ENCODE data around the gene MAP2K2. TPM values are rescaled to one million over a fixed set of nuclear protein-coding genes. Genes with fewer than 3 reads are reported as not detected.

The MAP2K2 gene
- total RNA-seq, 2 donors from 2014 or later = 104 to 145 TPM

DNA sequence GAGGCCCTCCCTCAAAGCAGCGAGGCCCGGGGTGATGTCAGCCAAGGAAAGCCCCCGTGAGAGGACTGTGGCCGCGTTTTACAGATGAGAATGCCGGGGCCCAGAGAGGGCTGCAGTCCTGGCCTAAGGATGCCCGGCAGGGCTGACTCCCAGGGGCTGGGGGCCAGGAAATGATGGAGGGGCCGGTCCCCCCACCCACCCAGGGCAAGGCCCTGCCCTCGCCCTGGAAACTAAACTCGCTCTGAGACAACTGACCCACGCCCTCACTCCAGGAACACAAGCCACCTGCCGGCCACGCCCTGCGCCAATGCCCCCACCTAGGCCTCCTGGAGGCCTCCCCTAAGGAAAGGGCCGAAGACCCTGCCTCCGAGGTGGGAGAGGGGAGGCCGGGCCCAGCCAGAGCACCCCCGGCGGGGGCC is 64.5 kb downstream of the MAP2K2 start:
- whole genome bisulfite sequencing = 43% methylated on average over 19 of the region's 19 CpGs
- peak overlapping the region; percentile 98 for H3K27ac ChIP-seq
- H3K36me3 ChIP-seq = peaks cover 5 to 6% of the 10 kb centered on the region in 2 donors
- intact Hi-C loops (cut with DNase I) = no loop called here
- H3K4me3 ChIP-seq = peak overlapping the region in 1 of 2 donors; percentile 7
- no peaks in the 10 kb centered on the region for H3K9me3 ChIP-seq
- DNase-seq (ENCODE audit: low spot score) = no peak
- H3K4me1 ChIP-seq (replicated peaks) = peaks cover 54% of the 10 kb centered on the region
- TF ChIP-seq, protein P1, sequence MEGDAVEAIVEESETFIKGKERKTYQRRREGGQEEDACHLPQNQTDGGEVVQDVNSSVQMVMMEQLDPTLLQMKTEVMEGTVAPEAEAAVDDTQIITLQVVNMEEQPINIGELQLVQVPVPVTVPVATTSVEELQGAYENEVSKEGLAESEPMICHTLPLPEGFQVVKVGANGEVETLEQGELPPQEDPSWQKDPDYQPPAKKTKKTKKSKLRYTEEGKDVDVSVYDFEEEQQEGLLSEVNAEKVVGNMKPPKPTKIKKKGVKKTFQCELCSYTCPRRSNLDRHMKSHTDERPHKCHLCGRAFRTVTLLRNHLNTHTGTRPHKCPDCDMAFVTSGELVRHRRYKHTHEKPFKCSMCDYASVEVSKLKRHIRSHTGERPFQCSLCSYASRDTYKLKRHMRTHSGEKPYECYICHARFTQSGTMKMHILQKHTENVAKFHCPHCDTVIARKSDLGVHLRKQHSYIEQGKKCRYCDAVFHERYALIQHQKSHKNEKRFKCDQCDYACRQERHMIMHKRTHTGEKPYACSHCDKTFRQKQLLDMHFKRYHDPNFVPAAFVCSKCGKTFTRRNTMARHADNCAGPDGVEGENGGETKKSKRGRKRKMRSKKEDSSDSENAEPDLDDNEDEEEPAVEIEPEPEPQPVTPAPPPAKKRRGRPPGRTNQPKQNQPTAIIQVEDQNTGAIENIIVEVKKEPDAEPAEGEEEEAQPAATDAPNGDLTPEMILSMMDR (IDR thresholded peaks at IDR 0.05) = no peak
- H3K27me3 ChIP-seq (replicated peaks; ENCODE audit: insufficient read depth) = no peaks in the 10 kb centered on the region

DNA sequence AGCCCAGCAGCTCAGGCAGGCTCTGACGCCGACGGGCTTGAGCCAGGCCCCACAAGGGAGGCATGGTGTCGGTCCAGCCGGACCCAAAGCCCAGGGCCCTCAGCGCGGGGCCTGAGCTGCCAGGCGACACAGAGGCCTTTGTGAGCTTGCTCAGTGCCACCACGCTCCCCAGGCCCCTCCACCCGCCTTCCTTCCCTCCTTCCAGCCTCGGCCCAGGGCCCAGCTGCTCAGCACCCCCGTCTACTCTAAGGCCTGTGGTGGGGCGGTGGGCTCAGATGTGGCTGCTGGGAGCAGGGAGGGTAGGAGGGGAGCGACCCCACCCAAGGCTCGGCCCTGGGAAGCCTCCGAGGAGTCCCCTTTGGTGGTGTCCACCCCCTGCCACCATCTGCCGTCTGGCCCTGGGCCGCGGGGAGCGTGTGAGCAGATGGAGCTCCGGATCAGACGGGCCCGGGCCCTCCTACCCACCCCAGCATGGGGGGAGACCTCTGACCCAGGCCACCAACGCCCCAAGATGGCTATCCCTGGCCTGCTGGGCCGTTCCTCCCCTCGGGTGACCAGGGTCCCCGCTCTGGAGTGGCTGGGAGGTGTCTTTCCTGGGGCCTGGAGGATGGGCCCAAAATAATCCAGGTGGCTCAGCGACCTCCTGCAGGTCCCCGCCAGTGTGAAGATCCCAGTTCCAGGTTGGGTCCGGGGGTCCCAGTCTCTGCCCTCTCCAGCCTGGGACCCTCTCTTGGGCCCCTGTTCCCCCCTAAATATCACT is 65.0 kb downstream of the MAP2K2 start:
- H3K36me3 ChIP-seq = peaks cover 10 to 11% of the 10 kb centered on the region in 2 donors
- no peak for DNase-seq (ENCODE audit: low spot score)
- WGBS = 46% methylated on average over 21 of the region's 30 CpGs
- intact Hi-C loops (cut with DNase I) = no loop called here
- TF ChIP-seq, protein P1 (IDR thresholded peaks at IDR 0.05) = no peak
- TF ChIP-seq POLR2A (IDR thresholded peaks at IDR 0.05) (no peak), POLR2AphosphoS5 (IDR thresholded peaks at IDR 0.05) (no peak)
- no peaks in the 10 kb centered on the region for H3K9me3 ChIP-seq
- H3K4me1 ChIP-seq (replicated peaks) = peaks cover 52% of the 10 kb centered on the region
- H3K4me3 ChIP-seq = peak overlapping the region in 1 of 2 donors; percentile 7
- peak overlapping the region; percentile 98 for H3K27ac ChIP-seq
- H3K27me3 ChIP-seq (replicated peaks; ENCODE audit: insufficient read depth) = no peaks in the 10 kb centered on the region

DNA sequence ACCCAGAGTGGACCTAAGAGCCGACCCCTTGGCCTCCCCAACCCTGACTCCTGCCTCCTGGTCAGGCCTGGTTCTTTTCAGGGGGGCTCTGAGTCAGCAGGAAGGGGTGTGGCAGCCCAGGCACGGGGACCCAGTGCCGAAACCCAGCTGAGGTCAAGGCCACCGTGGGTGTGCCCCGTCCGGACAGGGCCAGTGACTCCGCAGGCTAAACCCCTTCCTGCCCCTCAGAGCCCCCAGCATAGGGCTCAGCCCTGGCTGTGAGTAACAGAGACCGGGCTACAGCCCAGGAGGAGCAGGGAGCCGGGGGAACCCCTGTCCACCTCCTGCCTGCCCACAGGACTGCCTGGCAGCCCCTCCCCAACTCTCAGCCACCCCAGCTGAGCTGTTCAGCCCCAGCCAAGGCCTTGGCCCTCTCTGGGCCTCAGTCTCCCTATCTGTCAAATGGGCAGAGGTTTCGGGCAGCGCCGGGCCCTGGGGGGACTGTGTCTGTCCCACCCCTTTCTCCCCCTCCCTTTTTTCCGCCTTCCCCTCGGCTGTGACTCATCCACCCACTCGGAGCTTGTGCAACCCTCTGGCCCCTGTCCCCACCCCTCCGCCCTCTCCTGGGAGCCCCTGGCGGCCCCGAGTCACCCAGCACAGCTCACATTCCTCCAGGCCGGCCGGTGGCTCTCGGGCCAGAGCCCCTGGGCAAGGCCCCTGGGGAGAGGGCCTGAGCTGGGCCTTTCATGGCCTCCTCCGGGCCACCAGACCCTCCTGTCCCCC is 65.8 kb downstream of the MAP2K2 start:
- DNase-seq (ENCODE audit: low spot score) = peak; percentile 51
- 44% methylated on average over 22 of the region's 22 CpGs for WGBS
- Histone ChIP-seq H3K4me1 (replicated peaks) (peaks cover 48% of the 10 kb centered on the region), H3K27me3 (replicated peaks; ENCODE audit: insufficient read depth) (no peaks in the 10 kb centered on the region), H3K9me3 (no peaks in the 10 kb centered on the region), H3K27ac (peak overlapping the region; percentile 98), H3K4me3 (no peak overlapping the region), H3K36me3 (peaks cover 15 to 19% of the 10 kb centered on the region in 2 donors)
- intact Hi-C loops (cut with DNase I) = no loop called here
- TF ChIP-seq POLR2AphosphoS5 (IDR thresholded peaks at IDR 0.05) = peak; percentile 17
- TF ChIP-seq, protein P1 (IDR thresholded peaks at IDR 0.05) = no peak

DNA sequence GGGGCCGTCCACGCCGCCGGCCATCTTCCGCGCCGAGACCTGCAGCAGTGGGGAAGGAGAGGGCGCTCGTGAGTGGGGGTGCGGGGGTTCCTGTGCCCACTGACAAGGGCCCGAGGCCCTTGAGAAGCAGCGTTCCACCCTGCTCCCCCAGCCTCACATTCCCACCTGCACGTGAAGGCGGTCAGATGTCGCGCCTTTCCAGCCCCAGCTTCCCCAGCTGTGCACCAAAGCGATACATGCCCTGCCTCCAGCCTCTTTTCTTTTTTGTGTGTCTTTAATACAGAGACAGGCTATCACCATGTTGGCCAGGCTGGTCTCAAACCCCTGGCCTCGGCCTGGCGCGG is 68.7 kb downstream of the MAP2K2 start:
- TF ChIP-seq POLR2AphosphoS5 (IDR thresholded peaks at IDR 0.05) = no peak
- TF ChIP-seq POLR2A (IDR thresholded peaks at IDR 0.05) = no peak
- TF ChIP-seq, protein P1 (IDR thresholded peaks at IDR 0.05) = no peak
- intact Hi-C loops (cut with DNase I) = no loop called here
- no peak overlapping the region for H3K4me3 ChIP-seq
- H3K27me3 ChIP-seq (replicated peaks; ENCODE audit: insufficient read depth) = no peaks in the 10 kb centered on the region
- no peak overlapping the region for H3K27ac ChIP-seq
- H3K36me3 ChIP-seq = peaks cover 15 to 20% of the 10 kb centered on the region in 2 donors
- no peaks in the 10 kb centered on the region for H3K9me3 ChIP-seq
- H3K4me1 ChIP-seq (replicated peaks) = peaks cover 25% of the 10 kb centered on the region
- DNase-seq (ENCODE audit: low spot score) = no peak
- WGBS = 94% methylated on average over 20 of the region's 20 CpGs
